ENCODE data around the gene SSH2. TPM values are rescaled to one million over a fixed set of nuclear protein-coding genes. Genes with fewer than 3 reads are reported as not detected.
A peak's percentile ranks its signal among the peaks of the same experiment; 100 is the strongest.

Gene SSH2
- total RNA-seq, 4 donors from 2014 or later = 30.2 to 38.6 (median 35.5) TPM

DNA sequence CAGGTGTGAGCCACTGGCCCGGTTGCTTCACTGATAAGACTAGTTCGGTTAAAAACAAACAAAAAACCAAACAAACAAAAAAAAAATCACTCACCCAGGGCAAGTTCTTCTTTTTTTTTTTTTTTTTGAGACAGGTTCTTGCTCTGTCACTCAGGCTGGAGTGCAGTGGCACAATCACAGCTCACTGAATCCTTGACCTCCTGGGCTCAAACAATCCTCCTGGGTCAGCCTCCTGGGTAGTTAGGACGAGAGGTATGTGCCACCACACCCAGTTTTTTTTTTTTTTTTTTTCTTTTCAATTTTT, 187.9 kb downstream of the SSH2 start:
- no peaks in the 10 kb centered on the region for H3K27me3 ChIP-seq
- no peak for DNase-seq
- intact Hi-C loops (cut with DNase I) = no loop called here
- no peaks in the 10 kb centered on the region for H3K36me3 ChIP-seq
- H3K4me1 ChIP-seq = peaks cover 11 to 22% of the 10 kb centered on the region in 2 donors
- H3K9me3 ChIP-seq = no peaks in the 10 kb centered on the region
- TF ChIP-seq CTCF (IDR thresholded peaks at IDR 0.05) (no peak), POLR2A (IDR thresholded peaks at IDR 0.05) (no peak)
- whole genome bisulfite sequencing, 2 donors = 77 to 81% methylated on average over 3 of the region's 3 CpGs
- no peak overlapping the region for H3K4me3 ChIP-seq (replicated peaks in 1 of 3)
- H3K27ac ChIP-seq = no peak overlapping the region

DNA sequence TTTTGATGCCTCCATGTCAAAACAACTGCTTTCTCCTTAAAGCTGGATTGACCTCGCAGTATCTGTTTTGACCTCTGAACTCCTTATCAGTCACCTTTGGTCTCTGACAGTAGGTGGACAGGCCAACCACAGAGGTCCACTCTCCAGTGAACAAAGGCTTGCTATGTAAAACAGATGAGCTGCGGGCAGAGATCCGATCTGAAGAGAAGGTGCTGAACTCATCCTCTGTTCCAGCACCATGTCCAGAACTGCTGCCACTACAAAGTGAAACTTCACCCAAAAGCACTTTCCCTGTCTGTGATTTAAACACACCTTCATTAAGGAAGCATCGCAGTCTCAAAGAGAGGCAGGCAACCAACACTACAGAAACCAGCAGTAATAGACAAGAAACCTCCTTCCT, 190.0 kb downstream of the SSH2 start:
- Histone ChIP-seq H3K4me1 (peaks cover 11 to 21% of the 10 kb centered on the region in 2 donors), H3K9me3 (no peaks in the 10 kb centered on the region), H3K36me3 (no peaks in the 10 kb centered on the region), H3K27ac (peak overlapping the region in 2 of 3 donors; percentile 6 to 28), H3K27me3 (no peaks in the 10 kb centered on the region), H3K4me3 (replicated peaks in 1 of 3) (no peak overlapping the region)
- intact Hi-C loops (cut with DNase I) = no loop called here
- no peak for DNase-seq
- no peak for TF ChIP-seq CTCF (IDR thresholded peaks at IDR 0.05)
- no peak for TF ChIP-seq POLR2A (IDR thresholded peaks at IDR 0.05)
- WGBS, 2 donors = 66 to 76% methylated on average over 4 of the region's 4 CpGs

- H3K27ac ChIP-seq = peak overlapping the region in 1 of 3 donors; percentile 29
- no peaks in the 10 kb centered on the region for H3K36me3 ChIP-seq
- TF ChIP-seq POLR2A (IDR thresholded peaks at IDR 0.05) = no peak
- no peaks in the 10 kb centered on the region for H3K27me3 ChIP-seq
- DNase-seq = no peak
- intact Hi-C loops (cut with DNase I) = no loop called here
- H3K4me1 ChIP-seq = peaks cover 8 to 19% of the 10 kb centered on the region in 2 donors
- no peaks in the 10 kb centered on the region for H3K9me3 ChIP-seq
- H3K4me3 ChIP-seq (replicated peaks in 1 of 3) = no peak overlapping the region
Observed at GRCh38 chr17:29734640-29735039, 195.4 kb downstream of the SSH2 start.

GRCh38 chr17:29733166-29733565, 196.9 kb downstream of the SSH2 start:
- H3K27ac ChIP-seq = peak overlapping the region in 2 of 3 donors; percentile 18 to 56
- WGBS, 2 donors = 82 to 88% methylated on average over 2 of the region's 2 CpGs
- no peak overlapping the region for H3K4me3 ChIP-seq (replicated peaks in 1 of 3)
- peaks cover 8 to 19% of the 10 kb centered on the region in 2 donors for H3K4me1 ChIP-seq
- no peaks in the 10 kb centered on the region for H3K27me3 ChIP-seq
- intact Hi-C loops (cut with DNase I) = no loop called here
- TF ChIP-seq CTCF (IDR thresholded peaks at IDR 0.05) (no peak), POLR2A (IDR thresholded peaks at IDR 0.05) (no peak)
- H3K36me3 ChIP-seq = no peaks in the 10 kb centered on the region
- DNase-seq = no peak
- H3K9me3 ChIP-seq = no peaks in the 10 kb centered on the region

DNA sequence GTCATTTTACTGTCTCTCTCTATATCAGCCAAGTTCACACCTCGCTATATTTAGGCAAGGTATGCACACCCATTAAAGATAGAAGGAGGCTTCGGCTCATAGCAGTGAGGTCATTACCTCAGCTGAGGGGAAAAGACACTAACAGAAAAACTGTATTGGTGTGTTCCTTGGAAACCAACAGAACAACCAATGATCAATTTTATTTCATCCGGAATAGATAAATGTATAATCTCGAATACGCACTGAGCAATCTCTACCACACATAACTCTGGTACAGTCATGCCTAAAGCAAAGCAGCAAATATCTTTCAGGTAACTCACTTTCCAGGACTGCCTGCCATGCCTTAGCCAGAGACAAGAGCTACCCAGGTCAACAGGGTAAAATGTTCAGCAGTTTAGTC, 197.4 kb downstream of the SSH2 start:
- H3K27me3 ChIP-seq = no peaks in the 10 kb centered on the region
- no peaks in the 10 kb centered on the region for H3K36me3 ChIP-seq
- no peak overlapping the region for H3K4me3 ChIP-seq (replicated peaks in 1 of 3)
- H3K4me1 ChIP-seq = peaks cover 8 to 19% of the 10 kb centered on the region in 2 donors
- H3K27ac ChIP-seq = peak overlapping the region in 2 of 3 donors; percentile 18 to 56
- intact Hi-C loops (cut with DNase I) = no loop called here
- TF ChIP-seq CTCF (IDR thresholded peaks at IDR 0.05) = no peak
- TF ChIP-seq POLR2A (IDR thresholded peaks at IDR 0.05) = no peak
- H3K9me3 ChIP-seq = no peaks in the 10 kb centered on the region
- peak in 1 of 2 donors; percentile 39 for DNase-seq
- WGBS, 2 donors = 85 to 86% methylated on average over 5 of the region's 5 CpGs

GRCh38 chr17:29732209-29732608, 197.8 kb downstream of the SSH2 start:
- Histone ChIP-seq H3K4me3 (replicated peaks in 1 of 3) (no peak overlapping the region), H3K9me3 (no peaks in the 10 kb centered on the region), H3K4me1 (peaks cover 8 to 19% of the 10 kb centered on the region in 2 donors), H3K27ac (peak overlapping the region in 2 of 3 donors; percentile 18 to 56), H3K27me3 (no peaks in the 10 kb centered on the region), H3K36me3 (no peaks in the 10 kb centered on the region)
- intact Hi-C loops (cut with DNase I) = no loop called here
- DNase-seq = no peak
- 95 to 98% methylated on average over 1 of the region's 1 CpG for WGBS, 2 donors
- TF ChIP-seq CTCF (IDR thresholded peaks at IDR 0.05) (no peak), POLR2A (IDR thresholded peaks at IDR 0.05) (no peak)

Data from thyroid gland (tissue), 4 donors.